NCI-H82 (cell line): ENCODE data around the gene SMAD7.

Experiments used
- DNase-seq: peaks from one replicate; lab custom pipeline; 2025; lab: John Stamatoyannopoulos, UW

SMAD7 gene

GRCh38 chr18:48986851-48987761 lies 36.3 kb upstream of the SMAD7 start:
- DNase-seq, result no peak

- DNase-seq, result no peak
Observed at GRCh38 chr18:48985161-48985560, 34.4 kb upstream of the SMAD7 start.

GRCh38 chr18:48983793-48984437 lies 33.1 kb upstream of the SMAD7 start:
- peak; percentile 59 for DNase-seq

DNA sequence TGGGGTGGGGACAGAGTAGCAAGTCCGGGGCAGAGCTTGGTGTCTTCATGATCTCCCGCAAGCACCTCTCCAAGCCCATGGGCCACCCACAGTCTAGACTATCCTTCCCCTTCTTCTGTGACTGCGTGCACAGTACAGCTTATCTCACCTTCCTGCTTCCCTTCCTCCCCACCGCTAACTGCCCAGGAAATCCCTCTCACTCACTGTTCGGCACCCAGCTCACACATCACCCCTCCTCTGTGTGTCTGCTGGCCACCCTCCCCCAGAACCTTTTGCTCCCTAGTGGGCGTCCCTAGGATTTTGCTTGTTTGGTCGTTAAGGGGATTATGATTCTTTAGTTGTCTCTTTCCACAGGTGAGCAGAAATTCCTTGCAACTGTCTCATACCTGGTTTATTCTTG lies 31.5 kb upstream of the SMAD7 start:
- DNase-seq, result peak; percentile 67

DNA sequence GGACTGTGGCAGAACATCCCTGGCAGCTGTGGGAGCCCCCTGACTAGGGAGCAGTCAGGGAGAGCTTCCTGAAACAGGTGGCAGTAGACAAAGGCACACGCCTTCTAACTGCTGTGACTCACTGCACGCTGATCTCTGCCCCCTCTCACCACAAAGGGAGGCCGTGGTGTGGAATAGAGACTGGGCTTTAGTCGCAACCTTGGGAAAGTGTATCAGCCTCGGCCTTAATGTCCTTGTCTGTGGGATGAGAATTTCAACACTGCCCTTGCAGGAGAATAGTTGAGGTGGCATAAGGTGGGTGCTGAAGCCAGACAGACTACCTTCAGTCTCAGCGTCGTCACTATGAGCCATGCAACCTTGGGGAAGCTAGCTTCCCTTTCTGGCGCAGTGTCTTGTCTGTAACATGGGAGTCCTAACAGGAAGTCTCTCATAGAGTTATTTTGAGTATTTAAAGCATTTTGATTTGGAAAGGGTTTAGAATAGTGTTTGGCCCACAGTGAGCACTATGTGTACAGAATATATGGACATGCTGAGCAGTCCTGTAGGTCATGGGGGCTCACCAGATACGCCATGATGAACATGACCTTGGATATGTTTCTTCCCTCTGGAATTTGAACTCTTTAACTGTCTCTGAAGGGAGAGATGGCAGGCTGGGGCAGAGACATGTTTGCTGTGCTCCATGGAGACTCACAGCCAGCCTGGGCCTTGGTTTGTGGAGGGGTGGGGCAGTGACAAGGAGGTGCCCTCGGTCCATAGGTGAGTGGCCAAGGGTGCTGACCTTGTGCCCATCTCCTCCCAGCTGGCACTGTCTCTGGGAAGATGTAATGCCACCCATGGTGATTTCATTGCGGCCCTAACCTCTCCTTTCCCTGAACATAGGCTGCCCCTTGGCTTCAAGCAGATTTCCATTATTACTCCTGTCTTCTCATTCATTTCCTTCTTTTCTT lies 29.5 kb upstream of the SMAD7 start:
- no peak for DNase-seq

DNA sequence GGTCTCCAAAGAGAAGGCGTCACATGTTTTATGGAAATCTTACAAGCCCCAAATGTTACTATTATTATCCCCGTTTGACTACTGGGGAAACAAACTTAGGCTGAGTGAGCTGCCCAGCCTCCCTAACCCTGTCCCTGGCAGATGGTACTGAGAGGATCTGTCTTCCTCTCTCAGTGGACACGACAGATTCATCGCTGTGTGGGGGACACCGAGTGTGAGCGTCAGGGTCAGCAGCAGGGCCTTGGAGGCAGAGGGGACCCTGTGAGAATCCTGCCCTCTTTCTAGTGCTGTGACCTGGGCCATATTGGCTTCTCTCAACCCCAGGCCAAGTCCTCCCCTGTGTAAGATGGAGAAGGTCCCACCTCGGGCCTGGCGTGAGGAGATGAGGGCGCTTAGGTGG lies 27.1 kb upstream of the SMAD7 start:
- no peak for DNase-seq

DNA sequence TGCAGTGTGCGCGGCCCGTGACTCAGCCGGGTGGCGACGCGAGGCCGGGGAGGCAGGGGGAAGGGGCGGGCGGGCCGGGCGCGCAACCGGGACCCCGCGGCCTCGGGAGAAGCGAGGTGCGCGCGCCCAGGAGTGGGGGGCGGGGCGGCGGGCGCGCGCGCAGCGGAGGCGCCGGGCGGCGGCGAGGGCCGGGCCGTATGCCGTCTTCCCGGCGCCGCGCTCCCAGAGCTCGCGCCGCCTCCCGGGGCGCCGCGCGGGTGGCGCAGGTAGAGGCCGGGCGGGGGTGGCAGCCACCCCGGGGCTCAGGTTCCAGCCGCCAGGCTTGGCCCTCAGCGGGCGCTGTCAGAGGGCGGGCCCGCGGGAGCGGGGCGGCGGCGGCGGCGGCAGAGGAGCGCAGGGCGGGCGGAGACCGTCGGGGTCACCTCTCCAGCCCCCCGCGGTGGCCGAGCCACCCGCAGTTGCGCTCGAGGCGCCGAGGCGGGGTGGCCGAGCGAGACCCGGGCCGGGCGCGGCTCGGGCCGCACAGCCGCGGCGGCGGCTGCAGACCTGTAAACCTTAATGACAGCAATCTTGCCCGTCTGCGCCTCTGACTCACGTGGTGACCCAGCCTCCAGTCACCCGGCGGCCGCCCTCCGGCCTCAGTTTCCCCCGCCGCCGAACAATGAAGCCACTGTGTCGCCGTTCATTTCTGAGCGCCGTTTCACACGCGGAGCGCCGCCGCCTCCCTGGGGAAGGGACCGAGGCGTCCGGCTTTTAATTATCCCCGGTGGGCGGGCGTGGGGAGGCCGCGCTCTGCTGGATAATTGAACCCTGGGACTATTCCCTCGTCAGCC lies 25.3 kb upstream of the SMAD7 start:
- DNase-seq, result peak; percentile 62

- no peak for DNase-seq
Observed at GRCh38 chr18:48975120-48975816, 24.5 kb upstream of the SMAD7 start.

DNA sequence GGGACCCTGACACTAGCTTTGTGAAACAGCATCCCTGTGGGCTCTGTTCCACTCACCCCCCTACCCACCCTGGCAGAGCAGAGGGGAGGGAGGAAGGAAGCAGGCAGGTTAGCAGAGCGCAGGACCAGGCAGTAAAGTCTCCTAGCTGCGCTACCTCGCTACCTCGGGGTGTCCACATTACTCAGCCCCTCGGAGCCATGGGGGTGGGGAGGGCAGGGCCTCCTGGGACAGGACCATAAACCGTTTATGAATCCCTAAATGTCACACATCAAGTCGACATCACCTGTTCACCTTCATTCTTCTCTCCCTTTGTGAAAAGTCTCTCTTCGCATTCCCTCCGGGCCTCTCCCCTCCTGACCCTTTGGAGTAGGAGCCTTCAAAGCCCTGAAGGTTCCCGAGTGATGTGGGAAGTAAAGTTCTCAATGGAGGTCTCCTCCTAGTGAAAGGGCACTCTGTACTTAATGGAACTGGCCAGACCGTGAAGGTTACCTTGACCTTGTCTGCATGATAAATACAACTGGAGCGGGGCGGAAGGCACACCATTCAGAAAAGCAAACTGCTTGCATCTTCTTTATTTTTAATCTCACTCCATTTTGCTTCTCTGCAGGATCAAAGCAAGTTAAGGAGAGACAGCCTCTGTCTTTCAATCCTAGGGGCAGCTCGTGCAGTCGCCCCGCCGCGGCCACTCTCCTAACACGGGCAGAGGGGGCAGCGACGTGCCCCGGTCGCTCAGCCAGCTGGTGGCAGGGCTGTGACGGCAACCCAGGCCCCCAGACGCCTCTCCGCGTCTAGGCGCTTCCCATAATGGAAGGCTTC lies 23.7 kb upstream of the SMAD7 start:
- DNase-seq, result peak; percentile 28

- DNase-seq, result no peak
Observed at GRCh38 chr18:48973731-48974130, 23.0 kb upstream of the SMAD7 start.

- DNase-seq, result no peak
Observed at GRCh38 chr18:48968412-48969215, 17.8 kb upstream of the SMAD7 start.

DNA sequence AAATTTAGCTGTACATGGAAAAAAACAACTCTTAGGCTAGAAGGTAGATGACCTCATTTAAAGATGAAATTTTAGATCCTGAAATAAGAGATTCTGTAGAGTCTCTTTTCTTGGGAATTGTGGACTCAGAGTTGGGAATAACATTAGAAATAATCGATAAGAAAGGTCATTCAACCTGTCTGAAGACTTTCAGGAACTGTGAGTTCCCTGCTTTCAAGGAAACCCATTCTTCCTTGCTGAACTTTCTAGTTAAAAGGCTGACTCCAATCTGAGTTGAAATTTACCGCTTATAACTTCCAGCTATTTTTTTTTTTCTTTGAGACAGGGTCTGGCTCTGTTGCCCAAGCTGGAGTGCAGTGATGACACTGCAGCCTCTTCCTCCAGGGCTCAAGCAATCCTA lies 16.8 kb upstream of the SMAD7 start:
- DNase-seq, result no peak

GRCh38 chr18:48966523-48966922 lies 15.8 kb upstream of the SMAD7 start:
- no peak for DNase-seq

- peak; percentile 51 for DNase-seq
Observed at GRCh38 chr18:48963586-48964470, 13.1 kb upstream of the SMAD7 start.

DNA sequence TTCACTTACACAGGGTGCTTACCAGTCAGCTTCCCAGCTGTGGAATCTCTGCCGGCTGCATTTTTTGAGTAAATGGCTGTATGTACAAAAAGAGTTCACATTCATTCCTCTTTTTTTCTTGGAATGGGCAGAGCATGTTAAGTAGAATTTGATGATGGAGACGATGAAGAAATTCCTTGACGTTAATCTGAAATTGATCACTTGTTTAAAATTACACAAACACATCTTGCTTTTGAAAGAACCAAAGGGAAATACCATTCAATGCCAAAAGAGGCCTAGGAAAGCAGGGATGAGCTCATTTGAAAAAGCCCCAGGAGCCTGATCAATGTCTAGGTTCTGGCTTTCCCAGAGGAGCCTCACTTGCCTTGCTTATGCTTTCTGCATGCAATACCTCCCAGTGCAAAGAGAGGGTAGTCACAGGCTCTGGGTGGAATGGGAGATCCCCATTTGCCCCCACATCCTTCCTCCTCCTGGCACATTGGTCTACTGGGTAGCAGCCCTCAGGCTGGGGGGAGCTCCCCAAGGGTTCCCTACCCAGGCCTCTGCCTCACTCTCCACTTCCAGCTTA lies 12.3 kb upstream of the SMAD7 start:
- DNase-seq, result no peak

GRCh38 chr18:48962252-48962993 lies 11.7 kb upstream of the SMAD7 start:
- DNase-seq, result no peak

DNA sequence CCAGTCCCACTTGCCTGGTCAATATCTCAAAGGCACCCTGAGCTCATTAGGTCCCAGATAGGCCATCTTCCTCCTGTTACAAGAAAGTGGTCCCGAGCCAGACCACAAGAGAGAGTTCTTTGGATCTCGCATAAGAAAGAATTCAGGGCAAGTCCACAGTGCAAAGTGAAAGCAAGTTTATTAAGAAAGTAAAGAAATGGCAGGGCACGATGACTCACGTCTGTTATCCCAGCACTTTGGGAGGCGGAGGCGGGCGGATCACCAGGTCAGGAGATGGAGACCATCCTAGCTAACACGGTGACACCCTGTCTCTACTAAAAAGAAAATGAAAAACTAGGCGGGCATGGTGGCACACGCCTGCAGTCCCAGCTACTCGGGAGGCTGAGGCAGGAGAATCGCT lies 10.8 kb upstream of the SMAD7 start:
- DNase-seq, result no peak
